ENCODE results near the gene FNIP1. TPM values are rescaled to one million over a fixed set of nuclear protein-coding genes. Genes with fewer than 3 reads are reported as not detected.
"Not testable (repeated sequence)": the region's sequence is repeated elsewhere in the genome, so short reads cannot be mapped to it uniquely, and the experiment has no call there.

The FNIP1 gene
- polyA plus RNA-seq, 1 experiment = 15.8 TPM

DNA sequence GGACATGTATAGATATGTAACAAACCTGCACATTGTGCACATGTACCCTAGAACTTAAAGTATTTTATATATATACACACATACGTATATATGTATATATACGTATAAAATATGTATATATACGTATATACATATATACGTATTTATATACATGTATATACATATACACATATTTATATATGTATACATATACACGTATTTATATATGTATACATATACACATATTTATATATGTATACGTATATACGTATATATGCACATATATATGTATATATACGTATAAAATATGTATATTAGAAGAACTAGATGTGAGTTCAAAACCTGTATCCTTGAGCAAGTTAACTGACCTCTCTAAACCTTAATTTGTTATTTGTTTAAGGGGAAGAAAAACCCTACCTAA is 61.4 kb downstream of the FNIP1 start:
- TF ChIP-seq, protein P1, sequence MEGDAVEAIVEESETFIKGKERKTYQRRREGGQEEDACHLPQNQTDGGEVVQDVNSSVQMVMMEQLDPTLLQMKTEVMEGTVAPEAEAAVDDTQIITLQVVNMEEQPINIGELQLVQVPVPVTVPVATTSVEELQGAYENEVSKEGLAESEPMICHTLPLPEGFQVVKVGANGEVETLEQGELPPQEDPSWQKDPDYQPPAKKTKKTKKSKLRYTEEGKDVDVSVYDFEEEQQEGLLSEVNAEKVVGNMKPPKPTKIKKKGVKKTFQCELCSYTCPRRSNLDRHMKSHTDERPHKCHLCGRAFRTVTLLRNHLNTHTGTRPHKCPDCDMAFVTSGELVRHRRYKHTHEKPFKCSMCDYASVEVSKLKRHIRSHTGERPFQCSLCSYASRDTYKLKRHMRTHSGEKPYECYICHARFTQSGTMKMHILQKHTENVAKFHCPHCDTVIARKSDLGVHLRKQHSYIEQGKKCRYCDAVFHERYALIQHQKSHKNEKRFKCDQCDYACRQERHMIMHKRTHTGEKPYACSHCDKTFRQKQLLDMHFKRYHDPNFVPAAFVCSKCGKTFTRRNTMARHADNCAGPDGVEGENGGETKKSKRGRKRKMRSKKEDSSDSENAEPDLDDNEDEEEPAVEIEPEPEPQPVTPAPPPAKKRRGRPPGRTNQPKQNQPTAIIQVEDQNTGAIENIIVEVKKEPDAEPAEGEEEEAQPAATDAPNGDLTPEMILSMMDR (IDR thresholded peaks at IDR 0.05; ENCODE audit: low read depth, low read length) = no peak
- CTCF ChIA-PET = no interaction called here
- POLR2A ChIA-PET = no interaction called here
- H3K4me3 ChIP-seq (ENCODE audit: low read depth, low read length) = no peak overlapping the region
- no peaks in the 10 kb centered on the region for H3K27me3 ChIP-seq (ENCODE audit: control insufficient read depth, insufficient read depth, low read length)
- H3K27ac ChIP-seq (ENCODE audit: low read depth, low read length) = no peak overlapping the region
- H3K9me3 ChIP-seq (ENCODE audit: control insufficient read depth, insufficient read depth, low read length) = no peaks in the 10 kb centered on the region
- no peak for DNase-seq (ENCODE audit: low read depth, low spot score)

DNA sequence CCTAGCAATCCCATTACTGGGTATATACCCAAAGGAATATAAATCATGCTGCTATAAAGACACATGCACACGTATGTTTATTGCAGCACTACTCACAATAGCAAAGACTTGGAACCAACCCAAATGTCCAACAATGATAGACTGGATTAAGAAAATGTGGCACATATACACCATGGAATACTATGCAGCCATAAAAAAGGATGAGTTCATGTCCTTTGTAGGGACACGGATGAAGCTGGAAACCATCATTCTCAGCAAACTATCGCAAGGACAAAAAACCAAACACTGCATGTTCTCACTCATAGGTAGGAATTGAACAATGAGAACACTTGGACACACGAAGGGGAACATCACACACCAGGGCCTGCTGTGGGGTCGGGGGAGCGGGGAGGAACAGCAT is 61.9 kb downstream of the FNIP1 start:
- POLR2A ChIA-PET; CTCF ChIA-PET; H3K9me3 ChIP-seq (ENCODE audit: control insufficient read depth, insufficient read depth, low read length); H3K4me3 ChIP-seq (ENCODE audit: low read depth, low read length); H3K27me3 ChIP-seq (ENCODE audit: control insufficient read depth, insufficient read depth, low read length); H3K27ac ChIP-seq (ENCODE audit: low read depth, low read length); DNase-seq (ENCODE audit: low read depth, low spot score): not testable (repeated sequence)

DNA sequence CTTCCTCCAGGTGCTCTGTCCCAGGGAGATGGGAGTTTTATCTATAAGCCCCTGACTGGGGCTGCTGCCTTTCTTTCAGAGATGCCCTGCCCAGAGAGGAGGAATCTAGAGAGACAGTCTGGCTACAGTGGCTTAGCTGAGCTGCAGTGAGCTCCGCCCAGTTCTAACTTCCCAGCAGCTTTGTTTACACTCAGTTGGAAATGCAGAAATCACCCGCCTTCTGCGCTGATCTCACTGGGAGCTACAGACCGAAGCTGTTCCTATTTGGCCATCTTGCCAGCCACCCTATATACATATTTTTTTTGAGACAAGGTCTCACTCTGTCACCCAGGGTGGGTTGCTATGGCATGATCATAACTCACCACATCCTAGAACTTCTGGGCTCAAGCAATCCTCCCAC is 67.5 kb downstream of the FNIP1 start:
- H3K27me3 ChIP-seq (ENCODE audit: control insufficient read depth, insufficient read depth, low read length); H3K4me3 ChIP-seq (ENCODE audit: low read depth, low read length); H3K27ac ChIP-seq (ENCODE audit: low read depth, low read length); DNase-seq (ENCODE audit: low read depth, low spot score); H3K9me3 ChIP-seq (ENCODE audit: control insufficient read depth, insufficient read depth, low read length); POLR2A ChIA-PET; CTCF ChIA-PET: not testable (repeated sequence)

DNA sequence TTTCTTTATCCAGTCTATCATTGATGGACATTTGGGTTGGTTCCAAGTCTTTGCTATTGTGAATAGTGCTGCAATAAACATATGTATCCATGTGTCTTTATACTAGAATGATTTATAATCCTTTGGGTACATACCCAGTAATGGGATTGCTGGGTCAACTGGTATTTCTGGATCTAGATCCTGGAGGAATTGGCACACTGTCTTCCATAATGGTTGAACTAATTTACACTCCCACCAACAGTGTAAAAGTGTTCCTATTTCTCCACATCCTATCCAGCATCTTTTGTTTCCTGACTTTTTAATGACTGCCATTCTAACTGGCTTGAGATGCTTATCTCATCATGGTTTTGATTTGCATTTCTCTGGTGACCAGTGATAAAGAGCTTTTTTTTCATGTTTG is 72.7 kb downstream of the FNIP1 start:
- H3K27me3 ChIP-seq (ENCODE audit: control insufficient read depth, insufficient read depth, low read length); H3K9me3 ChIP-seq (ENCODE audit: control insufficient read depth, insufficient read depth, low read length); DNase-seq (ENCODE audit: low read depth, low spot score); H3K27ac ChIP-seq (ENCODE audit: low read depth, low read length); H3K4me3 ChIP-seq (ENCODE audit: low read depth, low read length); CTCF ChIA-PET; POLR2A ChIA-PET: not testable (repeated sequence)

DNA sequence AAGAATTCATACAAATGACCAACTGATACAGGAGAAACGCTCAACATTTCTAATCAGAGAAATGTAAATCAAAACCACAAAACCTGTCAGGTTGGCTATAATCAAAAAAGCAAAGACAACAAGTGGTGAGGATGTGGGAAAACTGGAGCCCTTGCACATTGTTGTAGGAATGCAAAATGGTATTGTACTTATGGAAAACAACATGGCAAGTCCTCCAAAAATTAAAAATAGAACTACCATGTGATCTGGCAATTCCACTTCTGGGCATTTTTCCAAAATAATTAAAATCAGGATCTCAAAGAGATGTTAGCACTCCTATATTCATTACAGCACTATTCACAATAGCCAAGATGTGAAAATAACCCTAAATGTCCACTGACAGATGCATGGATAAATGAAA is 76.1 kb downstream of the FNIP1 start:
- no peak for DNase-seq (ENCODE audit: low read depth, low spot score)
- no peak overlapping the region for H3K27ac ChIP-seq (ENCODE audit: low read depth, low read length)
- ChIA-PET POLR2A (no interaction called here), CTCF (no interaction called here)
- H3K4me3 ChIP-seq (ENCODE audit: low read depth, low read length) = no peak overlapping the region
- H3K9me3 ChIP-seq (ENCODE audit: control insufficient read depth, insufficient read depth, low read length) = no peaks in the 10 kb centered on the region
- H3K27me3 ChIP-seq (ENCODE audit: control insufficient read depth, insufficient read depth, low read length) = no peaks in the 10 kb centered on the region
- TF ChIP-seq, protein P1 (IDR thresholded peaks at IDR 0.05; ENCODE audit: low read depth, low read length) = no peak

DNA sequence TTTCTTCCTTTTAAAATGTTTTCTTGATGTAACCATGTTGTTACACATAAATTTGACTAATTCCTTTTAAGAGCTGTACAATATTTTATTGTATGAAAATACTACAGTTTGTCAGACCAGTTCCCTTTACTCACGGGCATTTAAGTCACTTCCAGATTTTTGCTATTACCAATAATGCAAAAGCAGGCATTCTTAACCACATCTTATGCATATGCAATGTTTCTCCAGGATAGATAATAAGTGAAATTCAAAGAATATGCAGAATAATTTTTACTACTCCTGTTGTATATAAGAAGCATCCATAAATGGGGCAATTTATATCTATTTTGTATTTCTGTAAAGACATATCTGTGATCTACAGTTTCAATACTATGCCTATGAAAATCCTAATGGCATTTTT is 77.3 kb downstream of the FNIP1 start:
- H3K27me3 ChIP-seq (ENCODE audit: control insufficient read depth, insufficient read depth, low read length) = no peaks in the 10 kb centered on the region
- POLR2A ChIA-PET = no interaction called here
- H3K9me3 ChIP-seq (ENCODE audit: control insufficient read depth, insufficient read depth, low read length) = no peaks in the 10 kb centered on the region
- TF ChIP-seq, protein P1 (IDR thresholded peaks at IDR 0.05; ENCODE audit: low read depth, low read length) = no peak
- no peak for DNase-seq (ENCODE audit: low read depth, low spot score)
- no peak overlapping the region for H3K27ac ChIP-seq (ENCODE audit: low read depth, low read length)
- CTCF ChIA-PET = interaction anchor here (1.1 kb wide), 2 partner anchors 9 to 297 kb away, joined by 3 read pairs; no protein-coding TSS in a partner anchor
- no peak overlapping the region for H3K4me3 ChIP-seq (ENCODE audit: low read depth, low read length)

DNA sequence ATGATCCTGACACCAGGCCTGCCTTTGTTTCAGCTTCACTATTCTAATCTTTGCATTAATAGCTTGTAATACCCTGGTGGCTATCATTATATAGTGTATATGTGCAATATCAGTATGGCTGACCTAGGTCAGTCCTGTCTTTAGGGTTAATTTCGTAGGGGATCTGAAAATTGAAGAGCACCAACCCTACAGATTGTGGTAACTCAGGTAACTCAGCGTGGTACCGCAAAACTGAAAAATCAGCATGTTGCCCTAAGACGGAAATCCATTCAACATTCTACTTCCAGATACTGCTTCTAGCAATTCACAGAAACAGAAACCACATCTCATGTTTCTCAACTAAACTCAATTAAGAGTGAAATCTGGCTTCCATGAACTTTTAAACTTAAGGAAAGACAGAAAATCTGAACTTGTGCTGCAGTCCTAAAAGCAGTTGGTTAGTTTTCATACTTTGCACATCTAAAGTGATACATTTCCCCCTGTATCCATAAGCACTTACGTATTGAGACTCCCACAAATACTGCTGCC is 78.3 kb downstream of the FNIP1 start:
- ChIA-PET POLR2A (no interaction called here), CTCF (interaction anchor here (1.1 kb wide), 2 partner anchors 8 to 296 kb away, joined by 3 read pairs; no protein-coding TSS in a partner anchor)
- no peak overlapping the region for H3K4me3 ChIP-seq (ENCODE audit: low read depth, low read length)
- no peaks in the 10 kb centered on the region for H3K27me3 ChIP-seq (ENCODE audit: control insufficient read depth, insufficient read depth, low read length)
- H3K9me3 ChIP-seq (ENCODE audit: control insufficient read depth, insufficient read depth, low read length) = no peaks in the 10 kb centered on the region
- DNase-seq (ENCODE audit: low read depth, low spot score) = no peak
- no peak overlapping the region for H3K27ac ChIP-seq (ENCODE audit: low read depth, low read length)
- TF ChIP-seq, protein P1 (IDR thresholded peaks at IDR 0.05; ENCODE audit: low read depth, low read length) = no peak

DNA sequence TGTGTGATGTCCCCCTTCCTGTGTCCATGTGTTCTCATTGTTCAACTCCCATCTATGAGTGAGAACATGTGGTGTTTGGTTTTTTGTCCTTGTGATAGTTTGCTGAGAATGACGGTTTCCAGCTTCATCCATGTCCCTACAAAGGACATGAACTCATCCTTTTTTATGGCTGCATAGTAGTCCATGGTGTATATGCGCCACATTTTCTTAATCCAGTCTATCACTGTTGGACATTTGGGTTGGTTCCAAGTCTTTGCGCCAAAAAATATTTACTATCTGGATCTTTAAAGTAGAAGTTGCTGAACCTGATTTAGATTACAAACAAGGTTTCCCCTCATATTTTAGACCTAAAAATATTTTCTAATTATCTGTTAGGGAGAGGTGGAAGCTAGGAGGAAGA is 79.7 kb downstream of the FNIP1 start:
- H3K27me3 ChIP-seq (ENCODE audit: control insufficient read depth, insufficient read depth, low read length); DNase-seq (ENCODE audit: low read depth, low spot score); H3K27ac ChIP-seq (ENCODE audit: low read depth, low read length); H3K4me3 ChIP-seq (ENCODE audit: low read depth, low read length); POLR2A ChIA-PET; H3K9me3 ChIP-seq (ENCODE audit: control insufficient read depth, insufficient read depth, low read length): not testable (repeated sequence)
- CTCF ChIA-PET = interaction anchor here (1.5 kb wide), 1 partner anchor 128 kb away, joined by 6 read pairs; no protein-coding TSS in a partner anchor

Measured in AG04450 (cell line).